GM19328 (cell line): ENCODE data around the gene MRPS12.

Experiments
- ATAC-seq: cut with Tn5 transposase; IDR thresholded peaks from one replicate; pipeline ENCODE4 v1.9.1; 2021; ENCODE audit warnings: mild to moderate bottlenecking, moderate library complexity; ENCODE audit not compliant: unreplicated experiment

MRPS12 gene

GRCh38 chr19:38971672-38972071 is 40.9 kb downstream of the MRPS12 start:
- ATAC-seq: no peak

DNA sequence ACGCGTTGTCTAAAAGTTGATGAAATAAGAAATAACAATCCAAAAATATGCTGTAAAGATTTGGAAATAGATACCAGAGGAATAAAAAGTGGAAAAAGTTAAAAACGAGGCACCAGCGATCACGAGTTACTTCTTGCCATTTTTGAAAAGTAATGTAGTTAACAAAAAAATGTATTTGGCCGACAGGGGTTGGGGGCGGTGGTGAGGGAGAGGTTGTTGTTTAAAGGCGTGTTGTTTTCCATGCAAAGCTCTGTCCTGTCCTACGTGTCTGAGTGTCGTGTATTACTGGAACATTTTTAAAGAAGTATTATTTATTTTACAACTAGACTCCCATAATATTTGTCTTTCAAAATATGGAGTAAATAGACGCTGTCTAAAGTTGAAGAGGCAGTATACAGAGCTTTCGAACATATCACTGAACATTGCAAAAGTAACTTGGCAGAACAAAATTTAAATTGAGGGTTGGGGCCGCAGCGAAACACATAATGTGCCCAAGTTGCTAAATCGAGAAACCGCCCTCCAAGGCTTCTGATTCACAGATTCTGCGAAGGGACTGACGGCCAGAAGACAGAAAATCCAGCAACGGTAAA is 44.0 kb downstream of the MRPS12 start:
- ATAC-seq: no peak

GRCh38 chr19:38975214-38975860 is 44.6 kb downstream of the MRPS12 start, which contains the start of gene FBXO17:
Gene FBXO17, minus strand, starts transcription at chr19:38975742. Its CDS starts 25,423 bp downstream, at chr19:38950319.
- ATAC-seq: no peak

DNA sequence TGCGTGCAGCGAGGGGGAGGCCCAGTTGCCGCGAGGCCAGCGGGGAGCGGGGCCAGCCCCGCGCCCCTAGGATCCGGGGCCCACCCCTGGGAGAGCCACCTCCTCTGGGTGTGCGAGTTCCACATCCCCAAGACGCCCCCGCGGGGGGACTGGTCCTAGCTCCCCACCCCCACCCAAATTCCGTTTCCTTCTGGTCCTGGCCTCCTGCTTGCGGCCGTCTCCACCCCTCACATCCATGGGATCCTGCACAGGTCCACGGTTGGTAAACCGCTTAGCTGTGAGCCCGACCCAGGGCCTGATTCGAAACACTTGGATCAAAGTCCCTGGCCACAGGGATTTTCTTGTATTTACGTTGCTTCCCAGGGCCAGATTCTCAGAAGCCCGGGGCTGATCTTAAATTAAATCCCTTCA is 45.1 kb downstream of the MRPS12 start:
- ATAC-seq: no peak

DNA sequence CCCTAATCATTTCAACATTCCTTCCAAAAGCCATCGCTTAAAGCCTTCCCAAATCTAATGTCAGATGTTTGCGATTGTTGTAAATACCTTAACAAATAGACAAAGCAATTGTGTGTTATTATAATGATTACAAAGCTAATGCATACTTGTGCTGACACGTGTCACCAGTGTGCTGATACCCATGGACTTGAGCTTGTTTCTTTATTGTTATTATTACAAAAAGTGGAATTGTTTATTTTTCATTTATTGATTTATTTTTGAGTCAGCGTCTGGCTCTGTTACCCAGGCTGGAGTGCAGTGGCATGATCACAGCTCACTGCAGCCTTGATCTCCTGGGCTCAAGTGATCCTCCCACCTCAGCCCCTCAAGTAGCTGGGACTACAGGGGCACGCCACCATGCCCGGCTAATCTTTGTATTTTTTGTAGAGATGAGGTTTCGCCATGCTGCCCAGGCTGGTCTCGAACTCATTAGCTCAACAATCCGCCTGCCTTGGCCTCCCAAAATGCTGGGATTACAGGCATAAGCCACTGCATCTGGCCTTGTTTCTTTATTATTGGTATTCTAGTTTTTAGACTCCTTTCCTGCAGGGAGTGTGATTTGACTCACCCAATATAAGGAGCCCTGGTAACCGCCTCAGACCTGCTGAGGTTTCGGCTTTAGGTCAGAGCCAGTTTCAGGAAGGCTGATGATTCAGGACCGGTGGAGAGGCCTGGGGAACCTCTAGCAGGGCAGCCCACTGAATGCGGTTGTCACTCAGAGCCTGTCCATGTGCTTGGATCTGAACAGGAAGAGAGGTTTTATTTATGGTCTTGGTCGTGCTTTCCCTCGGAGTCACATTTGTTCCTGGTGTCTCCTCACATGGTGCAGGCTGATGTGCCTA is 46.9 kb downstream of the MRPS12 start:
- no peak for ATAC-seq

GRCh38 chr19:38978326-38978689 is 47.6 kb downstream of the MRPS12 start:
- ATAC-seq: no peak

- no peak for ATAC-seq
Observed at GRCh38 chr19:38979812-38980211, 49.1 kb downstream of the MRPS12 start.

- no peak for ATAC-seq
Observed at GRCh38 chr19:38980583-38981374, 50.0 kb downstream of the MRPS12 start.
